ENCODE results near the gene SLCO1A2. TPM values are rescaled to one million over a fixed set of nuclear protein-coding genes. Genes with fewer than 3 reads are reported as not detected.

Gene SLCO1A2
- total and polyA plus RNA-seq, 2 donors (not counting 3 experiments of a cell fraction or from before 2014, with no cell fraction given): not detected

- Histone ChIP-seq H4K20me1 (replicated peaks; ENCODE audit: control insufficient read depth, extremely low read depth, insufficient read depth, low read length) (no peaks in the 10 kb centered on the region), H3K4me3 (replicated peaks in 1 of 3; ENCODE audit: insufficient read depth in 1 of 3, low read depth in 1 of 3, low read length in 3 of 3) (no peak overlapping the region), H3K9ac (replicated peaks; ENCODE audit: extremely low read depth, insufficient read depth, low read length) (no peak overlapping the region), H3K27me3 (ENCODE audit: control insufficient read depth in 2 of 2, insufficient read depth in 2 of 2, low read length in 2 of 2) (no peaks in the 10 kb centered on the region), H3K9me3 (replicated peaks; ENCODE audit: control insufficient read depth, insufficient read depth, low read length) (no peaks in the 10 kb centered on the region), H3K79me2 (ENCODE audit: control insufficient read depth, insufficient read depth, low read length) (no peaks in the 10 kb centered on the region), H3K4me2 (ENCODE audit: insufficient read depth, low read length) (no peak overlapping the region), H3K9me1 (replicated peaks; ENCODE audit: control insufficient read depth, extremely low read depth, insufficient read depth, low read length) (no peaks in the 10 kb centered on the region), H3K4me1 (ENCODE audit: control insufficient read depth, extremely low read depth, insufficient read depth, low read length) (no peaks in the 10 kb centered on the region), H2AFZ (ENCODE audit: low read depth, low read length) (no peak overlapping the region), H3K27ac (ENCODE audit: insufficient read depth, low read depth, low read length) (no peak overlapping the region), H3K36me3 (ENCODE audit: control insufficient read depth in 2 of 2, extremely low read depth in 1 of 2, insufficient read depth in 2 of 2, low read length in 2 of 2) (no peaks in the 10 kb centered on the region)
- dilution Hi-C loops (cut with MboI; ENCODE audit: extremely low pct_ligation_motif_present, low sequenced_read_pairs) (no loop called here), intact Hi-C loops (cut with micrococcal nuclease) (no loop called here)
- CTCF ChIA-PET: no interaction called here
- POLR2A ChIA-PET: no interaction called here
- DNase-seq (ENCODE audit: low read depth, low spot score) (no peak), FAIRE-seq (no peak)
- no peak for TF ChIP-seq MYC (IDR thresholded peaks at IDR 0.05; ENCODE audit: low read depth, low read length)
- no peak for TF ChIP-seq POLR2A (IDR thresholded peaks at IDR 0.05; ENCODE audit: low read depth, low read length)
- BruUV-seq (replicated peaks): no TSS peak
Observed at GRCh38 chr12:21353487-21353886, 18.8 kb upstream of the SLCO1A2 start.

- intact Hi-C loops (cut with micrococcal nuclease) (no loop called here), dilution Hi-C loops (cut with MboI; ENCODE audit: extremely low pct_ligation_motif_present, low sequenced_read_pairs) (no loop called here)
- H3K27me3 ChIP-seq (ENCODE audit: control insufficient read depth in 2 of 2, insufficient read depth in 2 of 2, low read length in 2 of 2): no peaks in the 10 kb centered on the region
- no peak overlapping the region for H3K4me2 ChIP-seq (ENCODE audit: insufficient read depth, low read length)
- POLR2A ChIA-PET: no interaction called here
- no peaks in the 10 kb centered on the region for H3K79me2 ChIP-seq (ENCODE audit: control insufficient read depth, insufficient read depth, low read length)
- FAIRE-seq (no peak), DNase-seq (ENCODE audit: low read depth, low spot score) (no peak)
- no peaks in the 10 kb centered on the region for H3K9me3 ChIP-seq (replicated peaks; ENCODE audit: control insufficient read depth, insufficient read depth, low read length)
- H2AFZ ChIP-seq (ENCODE audit: low read depth, low read length): no peak overlapping the region
- H3K4me1 ChIP-seq (ENCODE audit: control insufficient read depth, extremely low read depth, insufficient read depth, low read length): no peaks in the 10 kb centered on the region
- no peaks in the 10 kb centered on the region for H3K36me3 ChIP-seq (ENCODE audit: control insufficient read depth in 2 of 2, extremely low read depth in 1 of 2, insufficient read depth in 2 of 2, low read length in 2 of 2)
- no peak for TF ChIP-seq POLR2AphosphoS5 (IDR thresholded peaks at IDR 0.05; ENCODE audit: insufficient read depth, low read depth, low read length)
- no peak for TF ChIP-seq POLR2A (IDR thresholded peaks at IDR 0.05; ENCODE audit: low read depth, low read length)
- TF ChIP-seq EZH2 (IDR thresholded peaks at IDR 0.05; ENCODE audit: borderline replicate concordance, low read depth, low read length, severe bottlenecking): no peak
- no peak for TF ChIP-seq MAX (IDR thresholded peaks at IDR 0.05; ENCODE audit: insufficient read depth, insufficient read length)
- TF ChIP-seq FOS (IDR thresholded peaks at IDR 0.05; ENCODE audit: borderline replicate concordance, insufficient read depth, low read length): no peak
- H4K20me1 ChIP-seq (replicated peaks; ENCODE audit: control insufficient read depth, extremely low read depth, insufficient read depth, low read length): no peaks in the 10 kb centered on the region
- H3K4me3 ChIP-seq (replicated peaks in 1 of 3; ENCODE audit: insufficient read depth in 1 of 3, low read depth in 1 of 3, low read length in 3 of 3): no peak overlapping the region
- BruUV-seq (replicated peaks): no TSS peak
- CTCF ChIA-PET: no interaction called here
- H3K9ac ChIP-seq (replicated peaks; ENCODE audit: extremely low read depth, insufficient read depth, low read length): no peak overlapping the region
- no peaks in the 10 kb centered on the region for H3K9me1 ChIP-seq (replicated peaks; ENCODE audit: control insufficient read depth, extremely low read depth, insufficient read depth, low read length)
- H3K27ac ChIP-seq (ENCODE audit: insufficient read depth, low read depth, low read length): no peak overlapping the region
Observed at GRCh38 chr12:21350975-21351374, 16.3 kb upstream of the SLCO1A2 start.

Measured in endothelial cell of umbilical vein (primary cell).